Spleen (tissue), 11 donors: ENCODE data around the gene NRL. TPM values are rescaled to one million over a fixed set of nuclear protein-coding genes. Genes with fewer than 3 reads are reported as not detected.

ENCODE experiments used
- DNase-seq: peaks from one replicate; pipeline ENCODE4 v3.0.0-alpha.2; 2020
- H3K27ac ChIP-seq, 8 donors: fragments of 200-600 bp; sonication (generic) in 7 of 8; 1 replicate in 4 of 8; 2 replicates in 4 of 8; pipeline versions ENCODE4 v1.5.0 to v1.8.0; 2016 to 2021; ENCODE audit warnings: inconsistent platforms in 4 of 8, mild to moderate bottlenecking in 4 of 8, moderate library complexity in 1 of 8
- H3K27me3 ChIP-seq, 7 donors: fragments of 200-600 bp; sonication (generic) in 6 of 7; replicated peaks in 1 of 7; 1 replicate in 4 of 7; 2 replicates in 3 of 7; pipeline versions ENCODE4 v1.5.0 to v1.8.0; 2016 to 2021; ENCODE audit warnings: inconsistent platforms in 3 of 7, mild to moderate bottlenecking in 1 of 7
- H3K36me3 ChIP-seq, 6 donors: fragments of 200-600 bp; sonication (generic) in 5 of 6; 1 replicate in 4 of 6; 2 replicates in 2 of 6; pipeline versions ENCODE4 v1.5.0 to v1.8.0; 2016 to 2021; ENCODE audit warnings: inconsistent platforms in 2 of 6
- H3K4me1 ChIP-seq, 6 donors: fragments of 200-600 bp; sonication (generic) in 5 of 6; 1 replicate in 3 of 6; 2 replicates in 3 of 6; pipeline versions ENCODE4 v1.5.0 to v1.8.0; 2016 to 2021; ENCODE audit warnings: inconsistent platforms in 3 of 6
- H3K4me3 ChIP-seq, 8 donors: fragments of 200-600 bp; sonication (generic) in 7 of 8; 1 replicate in 4 of 8; 2 replicates in 4 of 8; pipeline versions ENCODE4 v1.5.0 to v1.8.0; 2016 to 2021; ENCODE audit warnings: inconsistent platforms in 4 of 8, mild to moderate bottlenecking in 4 of 8, moderate library complexity in 2 of 8
- H3K9me3 ChIP-seq, 8 donors: fragments of 200-600 bp; sonication (generic) in 7 of 8; 1 replicate in 4 of 8; 2 replicates in 4 of 8; pipeline versions ENCODE4 v1.5.0 to v1.8.0; 2016 to 2021; ENCODE audit warnings: inconsistent platforms in 4 of 8
- CTCF ChIP-seq, 11 experiments: fragments of 200-600 bp in 7 of 11; fragments of 450-650 bp in 4 of 11; sonication (generic) in 4 of 11; IDR thresholded peaks in 8 of 11; conservative IDR thresholded peaks in 3 of 11; 1 replicate in 7 of 11; 2 replicates in 4 of 11; pipeline versions ENCODE4 v1.4.0 to v1.8.0; 2016 to 2021; ENCODE audit warnings: antibody characterized with exemption in 11 of 11, inconsistent platforms in 4 of 11, mild to moderate bottlenecking in 1 of 11
- POLR2A ChIP-seq, 3 donors: fragments of 450-650 bp; IDR thresholded peaks; one replicate each; pipeline ENCODE4 v1.5.1; 2017; ENCODE audit warnings: antibody characterized with exemption in 3 of 3, mild to moderate bottlenecking in 1 of 3
- POLR2AphosphoS5 ChIP-seq, 3 donors: sonication (generic); formaldehyde crosslinking; IDR thresholded peaks; one replicate each; pipeline ENCODE4 v1.5.1; 2017; ENCODE audit warnings: antibody characterized with exemption in 3 of 3
- WGBS, 5 donors: extraction: QIAGEN DNeasy Blood & Tissue Kit in 3 of 5; methylation state at CpG; one replicate each; pipeline versions ENCODE4 v1.1.5 to v1.1.7; 2013 to 2018; 5-methylcytosine and 5-hydroxymethylcytosine counted together
- intact Hi-C: fragments of 100-400 bp; cut with DNase I; formaldehyde crosslinking; loops from one replicate; pipeline ENCODE4 v1.15.0; 2023; ENCODE audit warnings: low total_unique reads
- polyA plus RNA-seq, 3 donors: library from polyadenylated mRNA; stranded (reverse); fragments of 200-250 nt; gene quantifications; one replicate each; pipeline ENCODE4 v1.2.1, GENCODE V29; 2013
- total RNA-seq, 7 donors: library from RNA; depleted of rRNA in 3 of 7; stranded (reverse); fragments of >200 nt in 3 of 7; fragmentation: NEBNext Ultra II Directional in 4 of 7; extraction: Animal tissue kit (Norgen Biotek cat#: 25700) in 4 of 7; gene quantifications; one replicate each; pipeline versions ENCODE4 v1.1.0 to v1.2.1, GENCODE V29; 2016 to 2021
- donor health status: healthy with polysubstance abuse.
- donor health status: DM: no; HTN: no; CAD: no; lungs with moderate emphysema.
- donor health status: DM: no; HTN: no; CAD: no.
- donor health status: Bipolar disorder and iron deficiency.
- donor health status: healthy.
- donor health status: DM: no; HTN: no; CAD: no.
- donor health status: DM: yes; HTN: yes; CAD: no.

The NRL gene
- total and polyA plus RNA-seq, 10 donors: 2.0 to 7.8 (median 4.0) TPM

GRCh38 chr14:24094841-24095270 lies 19.9 kb downstream of the NRL start:
- H3K27ac ChIP-seq: peak overlapping the region; percentile 96 to 100 (median 99)
- H3K4me1 ChIP-seq: peaks cover 10 to 52% (median 34%) of the 10 kb centered on the region in 6 donors
- WGBS, 5 donors: 0 to 3% (median 3%) methylated on average over 12 to 14 of the region's 14 CpGs
- TF ChIP-seq POLR2A (IDR thresholded peaks at IDR 0.05) (no peak), CTCF (IDR thresholded peaks at IDR 0.05 in 8 of 11, conservative IDR thresholded peaks at IDR 0.05 in 3 of 11) (peak in 1 of 11 experiments; percentile 4)
- peak; percentile 83 for DNase-seq
- H3K36me3 ChIP-seq: peaks cover 0 to 34% (median 23%) of the 10 kb centered on the region in 6 donors
- peak overlapping the region; percentile 63 to 91 (median 77) for H3K4me3 ChIP-seq
- H3K27me3 ChIP-seq: no peaks in the 10 kb centered on the region
- H3K9me3 ChIP-seq: no peaks in the 10 kb centered on the region
- intact Hi-C loops: loop anchor here (5.0 kb wide), 1 partner anchor 83 kb away; no protein-coding TSS in a partner anchor

- no peaks in the 10 kb centered on the region for H3K27me3 ChIP-seq
- H3K36me3 ChIP-seq: peaks cover 0 to 27% (median 16%) of the 10 kb centered on the region in 6 donors
- WGBS, 5 donors: 0 to 1% (median 0%) methylated on average over 55 to 68 of the region's 68 CpGs
- peak; percentile 96 for DNase-seq
- H3K4me3 ChIP-seq: peak within 1 kb of the TSS; percentile 63 to 91 (median 77)
- H3K27ac ChIP-seq: peak within 1 kb of the TSS; percentile 96 to 100 (median 99)
- peaks cover 10 to 52% (median 34%) of the 10 kb centered on the region in 6 donors for H3K4me1 ChIP-seq
- TF ChIP-seq POLR2AphosphoS5 (IDR thresholded peaks at IDR 0.05): peak; percentile 89 to 90 (median 89)
- peak in 6 of 11 experiments; percentile 1 to 46 (median 18) for TF ChIP-seq CTCF (IDR thresholded peaks at IDR 0.05 in 8 of 11, conservative IDR thresholded peaks at IDR 0.05 in 3 of 11)
- TF ChIP-seq POLR2A (IDR thresholded peaks at IDR 0.05): peak in 1 of 3 donors; percentile 15
- intact Hi-C loops: loop anchor here (5.0 kb wide), 1 partner anchor 82 kb away; no protein-coding TSS in a partner anchor
- H3K9me3 ChIP-seq: no peaks in the 10 kb centered on the region
These were observed 20.6 kb downstream of the NRL start, which contains the start of gene PCK2 for GRCh38 chr14:24093901-24094840. Gene PCK2 (plus strand): TSS chr14:24094311. CDS start chr14:24094406, 95 bp downstream.

DNA sequence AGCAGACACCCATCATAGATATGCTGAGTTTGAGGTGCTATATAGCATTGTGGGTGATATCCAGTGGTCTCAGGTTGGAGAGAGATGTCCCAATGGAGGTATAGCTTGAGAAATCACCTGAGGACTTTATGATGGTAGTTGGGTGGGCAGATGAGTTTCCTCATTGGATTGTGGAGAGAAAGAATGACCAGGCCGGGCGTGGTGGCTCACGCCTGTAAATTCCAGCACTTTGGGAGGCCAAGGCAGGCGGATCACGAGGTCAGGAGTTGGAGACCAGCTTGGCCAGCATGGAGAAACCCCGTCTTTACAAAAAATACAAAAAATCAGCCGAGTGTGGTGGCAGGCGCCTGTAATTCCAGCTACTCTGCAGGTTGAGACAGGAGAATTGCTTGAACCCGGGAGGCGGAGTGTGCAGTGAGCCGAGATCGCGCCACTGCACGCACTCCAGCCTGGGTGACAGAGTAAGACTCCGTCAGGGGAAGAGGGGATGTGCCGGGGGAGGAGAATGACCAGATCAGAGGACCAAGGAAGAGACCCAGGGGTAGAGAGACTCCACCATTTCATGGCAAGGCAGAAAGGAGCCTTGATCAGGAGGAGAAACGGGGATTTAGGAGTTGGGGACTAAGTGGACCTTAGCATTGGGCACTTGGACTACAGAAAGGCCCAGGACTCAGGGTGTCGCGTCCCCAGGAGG lies 21.4 kb downstream of the NRL start:
- no peak for TF ChIP-seq POLR2A (IDR thresholded peaks at IDR 0.05)
- TF ChIP-seq CTCF (IDR thresholded peaks at IDR 0.05 in 8 of 11, conservative IDR thresholded peaks at IDR 0.05 in 3 of 11): no peak
- no peak for TF ChIP-seq POLR2AphosphoS5 (IDR thresholded peaks at IDR 0.05)
- intact Hi-C loops: loop anchor here (5.0 kb wide), 1 partner anchor 81 kb away; no protein-coding TSS in a partner anchor
- DNase-seq: peak; percentile 72
- no peaks in the 10 kb centered on the region for H3K27me3 ChIP-seq
- H3K36me3 ChIP-seq: peaks cover 0 to 19% (median 8%) of the 10 kb centered on the region in 6 donors
- 76 to 85% (median 82%) methylated on average over 19 of the region's 19 CpGs for WGBS, 5 donors
- peak overlapping the region; percentile 96 to 100 (median 99) for H3K27ac ChIP-seq
- H3K4me3 ChIP-seq: peak overlapping the region in 7 of 8 donors; percentile 63 to 90 (median 73)
- peaks cover 10 to 52% (median 34%) of the 10 kb centered on the region in 6 donors for H3K4me1 ChIP-seq
- H3K9me3 ChIP-seq: no peaks in the 10 kb centered on the region
